NCI-H2029 treated with DMSO at 0.1 percent for 48 hours (cell line): ENCODE data around the gene CBX5.
A peak's percentile ranks its signal among the peaks of the same experiment; 100 is the strongest.
"Not testable (repeated sequence)": the region's sequence is repeated elsewhere in the genome, so short reads cannot be mapped to it uniquely, and the experiment has no call there.

Source experiments
- DNase-seq: peaks from one replicate; lab custom pipeline; 2025; lab: John Stamatoyannopoulos, UW

CBX5 gene

DNA sequence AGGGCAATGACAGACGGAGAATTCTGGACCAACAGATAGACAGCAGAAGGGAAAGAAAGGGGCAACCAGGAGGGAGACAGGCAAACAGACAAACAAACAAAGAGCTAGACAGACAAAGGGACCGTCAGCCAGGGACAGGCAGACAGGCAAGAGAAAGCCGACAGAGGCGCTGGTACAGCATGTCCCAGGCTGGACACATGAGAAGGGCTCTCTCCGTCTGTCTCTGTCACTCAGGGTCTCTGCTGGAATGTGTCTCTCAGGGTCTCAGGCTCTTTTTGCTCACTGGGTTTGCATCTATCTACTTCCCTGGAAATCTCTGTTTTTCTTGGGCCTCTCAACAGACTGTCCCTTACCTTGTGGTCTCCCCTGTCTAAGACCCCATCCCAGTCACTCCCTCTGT, 82.9 kb downstream of the CBX5 start:
- no peak for DNase-seq

DNA sequence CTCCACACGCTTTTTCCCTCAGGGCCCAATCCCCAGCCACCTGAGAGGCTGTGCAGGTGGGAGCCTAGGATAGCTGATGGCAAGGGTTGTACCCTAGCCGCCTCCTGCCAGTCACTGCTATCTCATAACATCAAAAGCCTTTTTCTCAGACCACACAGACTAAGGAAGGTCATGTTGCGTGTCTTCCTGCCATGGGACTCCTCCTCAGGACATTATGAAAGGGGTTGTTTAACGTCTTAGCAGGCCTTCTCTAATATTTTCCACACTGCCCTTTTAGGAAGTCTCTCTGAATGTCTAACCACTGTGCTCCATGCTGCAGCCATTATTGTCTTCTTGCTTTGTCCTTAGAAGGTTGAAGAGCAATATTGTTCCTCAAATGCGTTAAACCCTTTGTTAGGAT, 83.5 kb downstream of the CBX5 start:
- DNase-seq, result no peak

DNA sequence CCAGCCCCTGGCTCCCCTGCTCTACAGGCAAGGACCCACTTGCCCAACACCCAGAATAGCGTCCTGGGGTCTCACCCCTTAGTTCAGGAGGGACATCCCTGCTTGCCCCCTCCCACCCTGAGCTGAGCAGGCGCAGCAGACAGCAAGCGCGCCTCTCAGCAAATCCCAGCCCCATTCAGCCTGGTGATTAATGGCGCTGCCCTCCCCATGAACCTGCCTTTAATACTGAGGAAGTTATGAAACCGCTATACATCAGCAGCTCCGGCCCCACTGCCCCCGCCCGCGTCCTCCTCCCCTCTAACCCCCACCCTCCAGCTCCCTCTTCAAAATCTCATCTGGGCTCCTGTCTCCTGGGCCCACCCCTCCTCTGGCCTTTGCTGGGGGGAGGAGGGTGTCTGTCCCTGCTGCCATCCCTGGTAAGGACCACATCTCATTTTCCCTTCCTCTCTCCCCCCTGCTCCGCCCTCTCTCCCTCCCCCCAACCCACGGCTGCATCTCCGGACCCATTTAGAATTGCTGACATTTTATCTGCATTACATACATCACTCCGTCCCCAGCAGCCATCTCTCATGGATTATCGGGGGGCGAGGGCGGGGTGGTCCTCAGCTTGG, 84.1 kb downstream of the CBX5 start:
- no peak for DNase-seq

DNA sequence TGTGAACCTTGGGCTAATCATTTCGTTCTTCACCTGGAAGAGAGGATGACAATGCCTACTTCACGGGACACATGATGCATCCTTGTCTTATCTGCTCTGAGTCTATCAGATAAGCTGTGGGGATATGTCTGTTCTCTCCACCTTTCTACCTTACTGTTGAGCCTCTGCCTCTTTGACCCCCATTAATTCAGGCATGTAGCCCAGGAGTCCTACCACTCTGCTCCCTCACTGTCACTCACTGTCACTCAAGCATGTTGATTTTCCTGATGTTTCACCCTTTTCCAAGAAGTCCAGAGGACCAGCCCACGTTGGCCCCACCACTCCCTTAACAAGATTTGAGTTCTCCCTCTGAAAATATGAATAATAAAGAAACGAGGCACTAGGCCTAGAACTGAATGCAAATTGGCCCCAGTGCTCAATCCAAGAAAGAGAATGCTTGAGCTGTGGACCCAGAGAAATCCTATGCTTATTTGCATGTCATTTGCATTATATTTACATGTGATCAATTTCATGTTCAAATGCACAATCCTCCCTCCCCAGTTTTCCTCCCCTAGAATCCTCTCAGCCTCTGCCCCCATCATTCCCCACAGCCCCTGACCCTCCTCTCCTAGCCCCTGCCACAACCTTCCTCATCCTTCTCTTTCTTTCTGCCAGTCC, 84.7 kb downstream of the CBX5 start:
- DNase-seq, result no peak

DNA sequence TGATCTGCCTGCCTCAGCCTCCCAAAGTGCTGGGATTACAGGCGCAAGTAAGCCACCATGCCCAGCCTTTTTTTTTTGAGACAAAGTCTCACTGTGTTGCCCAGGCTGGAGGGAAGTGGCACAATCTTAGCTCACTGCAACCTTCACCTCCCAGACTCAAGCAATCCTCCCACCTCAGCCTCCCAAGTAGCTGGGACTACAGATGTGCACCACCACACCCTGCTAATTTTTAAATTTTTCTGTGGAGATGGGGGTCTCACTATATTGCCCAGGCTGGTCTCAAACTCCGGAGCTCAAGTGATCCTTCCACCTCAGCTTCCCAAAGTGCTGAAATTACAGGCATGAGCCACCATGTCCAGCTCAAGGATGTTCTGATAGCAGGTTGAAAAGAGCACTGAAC, 85.3 kb downstream of the CBX5 start:
- DNase-seq, result not testable (repeated sequence)

DNA sequence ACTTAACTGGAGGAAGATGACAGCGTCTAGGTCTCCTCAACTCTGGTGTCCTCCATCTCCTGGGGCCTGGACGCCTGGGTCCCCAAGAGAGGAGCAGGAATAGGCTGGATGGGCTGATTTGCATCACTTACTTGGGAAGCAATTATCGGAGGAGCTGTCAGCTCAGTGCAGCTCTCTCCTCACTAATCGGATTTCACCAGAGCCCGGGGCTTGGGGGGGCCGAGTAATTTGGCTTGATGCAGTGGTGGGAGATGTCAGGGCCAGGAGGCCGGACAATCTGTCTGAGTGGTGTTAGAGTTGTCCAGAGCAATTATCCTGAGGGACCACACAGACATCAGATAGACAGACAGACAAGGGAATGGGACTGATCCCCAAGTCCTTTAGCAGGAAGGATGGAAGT, 86.5 kb downstream of the CBX5 start:
- DNase-seq, result no peak

DNA sequence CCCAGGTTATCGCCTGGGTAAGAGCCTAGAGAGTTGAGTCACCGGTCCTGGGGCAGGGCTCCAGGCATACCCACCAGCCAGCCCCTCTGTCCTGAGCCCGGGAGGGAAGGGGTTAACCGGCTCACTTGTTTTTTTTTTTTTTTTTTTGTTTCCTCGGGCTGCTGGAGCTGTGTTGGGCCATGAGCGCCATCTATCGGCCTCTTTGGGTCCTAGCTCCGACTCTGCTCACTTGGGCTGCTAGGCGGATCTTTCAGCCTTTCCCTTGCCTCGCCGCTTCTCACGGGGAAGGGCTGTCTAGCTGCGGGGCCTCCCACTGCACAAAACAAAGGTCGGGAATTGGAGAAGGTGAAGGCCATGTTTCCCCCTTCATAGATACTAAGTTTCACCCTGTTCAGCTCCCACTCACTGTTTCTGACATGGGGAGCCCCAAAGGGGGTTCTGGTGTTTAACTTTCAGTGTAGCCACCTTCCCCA, 88.3 kb downstream of the CBX5 start:
- DNase-seq, result peak; percentile 46

DNA sequence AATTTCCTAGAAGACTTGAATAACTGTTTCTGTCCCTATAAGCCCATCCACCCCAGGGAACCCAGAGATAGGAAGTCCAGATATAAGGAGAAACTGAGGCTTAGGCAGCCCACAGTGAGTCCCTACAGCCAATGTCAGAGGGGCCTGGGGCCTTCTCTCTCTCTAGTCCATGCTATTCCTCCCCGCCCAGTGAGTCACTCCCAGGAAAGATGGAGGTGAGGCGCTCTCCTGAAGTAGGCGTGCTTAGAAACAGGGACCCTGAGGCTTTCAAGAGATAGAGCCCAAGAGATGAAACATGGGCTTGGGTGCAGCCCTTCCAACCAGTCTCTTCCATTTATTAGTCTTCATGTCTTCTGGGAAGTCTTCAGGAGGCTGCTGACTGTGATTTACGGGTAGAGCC, 88.8 kb downstream of the CBX5 start:
- DNase-seq, result no peak

DNA sequence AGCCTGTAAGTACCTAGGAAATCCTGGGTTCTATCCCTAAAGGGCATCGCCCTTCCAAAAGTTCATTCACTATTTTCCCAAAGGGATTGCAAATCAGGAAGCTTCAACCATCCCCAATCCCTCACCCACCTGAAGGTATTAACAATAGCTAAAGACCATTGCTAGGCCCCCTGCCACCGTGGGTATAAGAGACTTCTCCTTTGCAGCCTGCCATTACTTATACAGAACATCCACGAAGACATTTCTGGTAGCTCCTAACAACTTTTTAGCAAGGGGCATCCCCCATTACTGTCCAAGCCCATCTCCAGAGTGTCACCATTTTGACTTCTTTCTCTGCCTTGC, 90.8 kb downstream of the CBX5 start:
- no peak for DNase-seq

DNA sequence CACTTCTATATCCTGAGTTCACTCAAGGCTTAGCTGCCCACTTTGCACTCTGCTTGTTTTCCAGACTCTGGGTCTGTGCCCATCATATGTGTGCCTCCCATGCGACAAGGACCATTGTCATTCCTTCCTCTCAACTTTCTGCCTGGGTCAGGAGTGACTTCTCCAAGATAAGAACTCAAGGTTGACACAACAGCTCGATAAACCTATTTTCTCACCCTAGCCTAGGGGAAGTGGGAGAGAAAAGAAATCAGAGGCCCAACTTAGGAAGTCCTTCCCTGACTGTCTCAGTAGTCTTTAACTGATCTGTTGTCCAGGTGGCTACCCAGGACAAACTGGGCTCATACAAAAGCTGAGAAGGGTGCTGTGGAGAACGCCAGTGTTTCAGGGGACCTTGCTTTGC, 92.8 kb downstream of the CBX5 start:
- DNase-seq, result no peak

DNA sequence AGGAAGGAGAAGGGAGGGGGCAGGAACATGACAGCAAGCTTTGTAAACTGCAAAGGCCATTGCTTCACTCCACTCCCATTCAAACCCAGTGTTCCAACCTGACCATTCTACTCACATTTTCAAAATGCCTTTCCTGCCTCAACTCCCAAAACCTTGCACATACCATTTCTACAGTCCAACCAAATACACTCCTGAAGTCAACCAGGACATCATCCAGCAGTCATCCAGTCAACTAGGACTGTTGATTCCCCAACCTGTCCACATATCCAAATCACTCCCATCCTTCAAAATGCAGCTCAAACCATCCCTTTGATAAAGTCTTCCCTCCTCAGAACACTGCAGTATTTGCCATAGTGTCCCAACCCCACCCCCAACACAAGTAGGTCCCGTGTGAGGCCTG, 94.0 kb downstream of the CBX5 start:
- no peak for DNase-seq

DNA sequence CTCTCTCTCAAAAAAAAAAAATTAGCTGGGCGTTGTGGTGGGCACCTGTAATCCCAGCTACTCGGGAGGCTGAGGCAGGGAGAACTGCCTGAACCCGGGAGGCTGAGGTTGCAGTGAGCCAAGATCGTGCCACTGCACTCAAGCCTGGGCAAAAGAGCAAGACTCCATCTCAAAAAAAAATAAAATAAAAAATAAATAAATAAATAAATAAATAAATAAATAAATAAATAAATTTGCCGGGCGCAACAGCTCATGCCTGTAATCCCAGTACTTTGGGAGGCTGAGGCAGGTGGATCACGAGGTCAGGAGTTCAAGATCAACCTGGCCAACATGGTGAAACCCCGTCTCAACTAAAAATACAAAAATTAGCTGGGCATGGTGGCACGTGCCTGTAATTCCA, 94.6 kb downstream of the CBX5 start:
- DNase-seq, result not testable (repeated sequence)

DNA sequence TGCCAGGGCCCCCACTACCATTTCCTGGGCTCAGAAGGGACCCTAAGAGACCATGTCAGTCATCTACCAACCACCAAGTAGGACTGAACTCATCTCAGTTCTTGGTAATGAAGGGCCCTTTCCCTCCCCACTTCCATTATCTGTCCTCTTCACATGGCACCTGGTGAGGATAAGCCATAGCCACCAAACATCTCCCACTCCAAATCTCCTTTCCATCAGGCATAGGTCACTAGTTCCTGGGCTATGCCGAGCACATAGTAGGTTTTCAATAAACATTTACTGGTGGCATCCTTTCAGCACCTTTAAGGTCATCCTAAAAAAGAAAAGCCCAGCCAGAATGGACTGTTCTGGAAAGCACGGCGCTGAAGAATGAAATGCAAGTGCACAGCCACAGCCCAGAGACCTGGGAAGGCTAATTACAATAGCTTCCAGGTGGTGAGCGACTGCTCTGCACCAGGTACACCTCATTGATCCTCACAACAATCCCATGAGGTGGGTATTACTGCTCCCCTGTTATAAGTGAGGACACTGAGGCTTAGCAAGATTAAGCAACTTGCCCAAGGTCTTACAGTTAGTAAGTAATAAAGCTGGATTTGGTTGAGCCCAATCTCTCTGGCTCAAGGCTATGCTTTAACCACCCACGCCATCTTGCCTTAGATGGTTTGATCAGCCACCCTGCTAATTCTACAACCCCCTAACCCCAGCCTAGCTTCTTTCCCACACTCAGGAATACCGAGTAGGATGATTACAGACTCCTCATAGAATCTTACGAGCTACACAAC, 95.7 kb downstream of the CBX5 start:
- DNase-seq, result no peak

DNA sequence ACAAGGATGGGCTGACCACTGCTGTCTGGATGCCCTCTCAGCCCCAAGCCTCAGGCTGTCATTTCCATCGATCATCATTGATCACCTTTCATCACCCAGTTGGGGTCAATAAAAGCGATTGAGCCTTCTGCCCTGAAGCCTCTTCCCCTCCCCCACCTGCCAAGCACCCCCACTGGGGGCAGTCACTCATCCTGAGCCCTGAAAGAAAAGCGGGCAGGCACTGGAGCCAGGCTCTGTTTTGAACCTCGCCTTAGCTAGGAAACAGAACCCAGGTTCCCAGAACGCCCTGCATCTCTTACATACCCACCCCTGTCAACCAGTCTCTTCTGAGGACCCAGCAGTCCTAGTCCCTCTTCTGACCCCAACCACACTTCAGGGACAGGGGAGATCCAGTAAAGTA, 96.9 kb downstream of the CBX5 start:
- no peak for DNase-seq

DNA sequence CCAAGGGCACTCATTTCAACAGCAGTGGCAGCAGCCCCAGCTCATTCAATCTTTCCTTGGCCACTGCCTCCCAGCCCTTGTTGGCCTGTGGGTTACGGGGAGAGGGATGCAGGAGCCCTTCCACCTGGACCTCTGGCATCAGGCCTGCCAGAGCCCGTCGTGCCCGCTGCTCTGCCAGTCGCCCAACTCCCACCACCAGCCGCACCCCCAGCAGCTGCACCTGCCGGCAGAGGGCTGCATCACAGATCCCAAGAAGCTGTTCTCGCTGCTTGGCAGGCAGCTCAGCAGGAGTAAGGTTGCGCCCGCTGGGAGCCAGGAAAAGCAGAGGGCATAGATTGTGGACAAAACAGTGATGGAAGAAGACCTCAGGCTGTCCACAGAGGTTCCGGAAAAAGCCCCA, 97.8 kb downstream of the CBX5 start:
- no peak for DNase-seq
